ENCODE data around the gene SPACA1. TPM values are rescaled to one million over a fixed set of nuclear protein-coding genes. Genes with fewer than 3 reads are reported as not detected.

Gene SPACA1
- total RNA-seq, 1 experiment from 2014 or later, result not detected

DNA sequence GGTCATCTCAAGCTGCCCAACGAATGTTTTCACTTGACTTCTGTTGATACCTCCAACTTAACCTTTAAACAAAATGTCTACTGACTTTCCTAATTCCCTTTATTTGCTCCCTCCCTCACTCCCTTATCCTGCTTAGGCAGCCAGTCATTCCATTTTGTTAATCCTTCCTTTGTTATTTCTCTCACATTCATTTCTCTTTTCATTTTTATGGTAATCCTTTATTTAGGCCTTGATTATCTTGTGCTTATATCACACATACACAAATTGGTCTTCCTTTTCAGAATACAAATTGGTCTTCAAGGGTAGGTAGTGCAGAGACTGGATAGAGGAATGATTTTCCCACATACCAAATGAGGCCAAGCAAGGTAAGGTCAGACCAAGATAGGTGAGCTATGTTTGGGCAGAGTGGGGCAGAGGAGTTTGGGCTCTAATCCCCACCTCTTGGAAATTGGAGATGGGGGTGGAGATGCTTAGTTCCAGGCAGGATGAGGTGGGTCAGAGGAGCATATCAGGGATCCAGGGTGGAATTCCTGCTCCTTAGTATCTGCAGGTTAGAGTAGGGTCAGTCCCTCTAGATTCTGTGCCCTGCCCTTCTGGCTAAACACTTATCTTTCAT, 2.0 kb upstream of the SPACA1 start:
- intact Hi-C loops (cut with micrococcal nuclease; ENCODE audit: unreplicated experiment) (no loop called here), in situ Hi-C loops (cut with HindIII; ENCODE audit: low pct_unique_long_range_greater_than_20kb, low sequenced_read_pairs) (no loop called here)
- Histone ChIP-seq H3K9me3 (ENCODE audit: control insufficient read depth, insufficient read depth, low read depth, low read length) (no peaks in the 10 kb centered on the region), H3K4me3 (ENCODE audit: low read depth in 2 of 2, low read length in 2 of 2) (no peak overlapping the region), H3K27me3 (ENCODE audit: control insufficient read depth, insufficient read depth, low read length) (no peaks in the 10 kb centered on the region), H3K27ac (ENCODE audit: low read length) (no peak overlapping the region), H3K36me3 (ENCODE audit: control insufficient read depth, insufficient read depth, low read length) (no peaks in the 10 kb centered on the region), H3K4me1 (ENCODE audit: control insufficient read depth, insufficient read depth, low read length) (no peaks in the 10 kb centered on the region)
- ATAC-seq (no peak), DNase-seq (ENCODE audit: low read depth, low spot score) (no peak)
- BruUV-seq (replicated peaks), result no TSS peak
- ChIA-PET CTCF (no interaction called here), POLR2A (no interaction called here)
- TF ChIP-seq, protein P1, sequence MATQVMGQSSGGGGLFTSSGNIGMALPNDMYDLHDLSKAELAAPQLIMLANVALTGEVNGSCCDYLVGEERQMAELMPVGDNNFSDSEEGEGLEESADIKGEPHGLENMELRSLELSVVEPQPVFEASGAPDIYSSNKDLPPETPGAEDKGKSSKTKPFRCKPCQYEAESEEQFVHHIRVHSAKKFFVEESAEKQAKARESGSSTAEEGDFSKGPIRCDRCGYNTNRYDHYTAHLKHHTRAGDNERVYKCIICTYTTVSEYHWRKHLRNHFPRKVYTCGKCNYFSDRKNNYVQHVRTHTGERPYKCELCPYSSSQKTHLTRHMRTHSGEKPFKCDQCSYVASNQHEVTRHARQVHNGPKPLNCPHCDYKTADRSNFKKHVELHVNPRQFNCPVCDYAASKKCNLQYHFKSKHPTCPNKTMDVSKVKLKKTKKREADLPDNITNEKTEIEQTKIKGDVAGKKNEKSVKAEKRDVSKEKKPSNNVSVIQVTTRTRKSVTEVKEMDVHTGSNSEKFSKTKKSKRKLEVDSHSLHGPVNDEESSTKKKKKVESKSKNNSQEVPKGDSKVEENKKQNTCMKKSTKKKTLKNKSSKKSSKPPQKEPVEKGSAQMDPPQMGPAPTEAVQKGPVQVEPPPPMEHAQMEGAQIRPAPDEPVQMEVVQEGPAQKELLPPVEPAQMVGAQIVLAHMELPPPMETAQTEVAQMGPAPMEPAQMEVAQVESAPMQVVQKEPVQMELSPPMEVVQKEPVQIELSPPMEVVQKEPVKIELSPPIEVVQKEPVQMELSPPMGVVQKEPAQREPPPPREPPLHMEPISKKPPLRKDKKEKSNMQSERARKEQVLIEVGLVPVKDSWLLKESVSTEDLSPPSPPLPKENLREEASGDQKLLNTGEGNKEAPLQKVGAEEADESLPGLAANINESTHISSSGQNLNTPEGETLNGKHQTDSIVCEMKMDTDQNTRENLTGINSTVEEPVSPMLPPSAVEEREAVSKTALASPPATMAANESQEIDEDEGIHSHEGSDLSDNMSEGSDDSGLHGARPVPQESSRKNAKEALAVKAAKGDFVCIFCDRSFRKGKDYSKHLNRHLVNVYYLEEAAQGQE (IDR thresholded peaks at IDR 0.05; ENCODE audit: insufficient read depth in 1 of 2, low read depth in 2 of 2, low read length in 1 of 2), result no peak
- TF ChIP-seq POLR2AphosphoS5 (IDR thresholded peaks at IDR 0.05; ENCODE audit: low read depth, low read length) (no peak), TCF7L2 (IDR thresholded peaks at IDR 0.05; ENCODE audit: low read depth, low read length) (no peak), SIN3A (IDR thresholded peaks at IDR 0.05; ENCODE audit: borderline replicate concordance, insufficient read depth, low read depth, low read length) (no peak)
- TF ChIP-seq, protein P2, sequence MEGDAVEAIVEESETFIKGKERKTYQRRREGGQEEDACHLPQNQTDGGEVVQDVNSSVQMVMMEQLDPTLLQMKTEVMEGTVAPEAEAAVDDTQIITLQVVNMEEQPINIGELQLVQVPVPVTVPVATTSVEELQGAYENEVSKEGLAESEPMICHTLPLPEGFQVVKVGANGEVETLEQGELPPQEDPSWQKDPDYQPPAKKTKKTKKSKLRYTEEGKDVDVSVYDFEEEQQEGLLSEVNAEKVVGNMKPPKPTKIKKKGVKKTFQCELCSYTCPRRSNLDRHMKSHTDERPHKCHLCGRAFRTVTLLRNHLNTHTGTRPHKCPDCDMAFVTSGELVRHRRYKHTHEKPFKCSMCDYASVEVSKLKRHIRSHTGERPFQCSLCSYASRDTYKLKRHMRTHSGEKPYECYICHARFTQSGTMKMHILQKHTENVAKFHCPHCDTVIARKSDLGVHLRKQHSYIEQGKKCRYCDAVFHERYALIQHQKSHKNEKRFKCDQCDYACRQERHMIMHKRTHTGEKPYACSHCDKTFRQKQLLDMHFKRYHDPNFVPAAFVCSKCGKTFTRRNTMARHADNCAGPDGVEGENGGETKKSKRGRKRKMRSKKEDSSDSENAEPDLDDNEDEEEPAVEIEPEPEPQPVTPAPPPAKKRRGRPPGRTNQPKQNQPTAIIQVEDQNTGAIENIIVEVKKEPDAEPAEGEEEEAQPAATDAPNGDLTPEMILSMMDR (IDR thresholded peaks at IDR 0.05), result no peak

DNA sequence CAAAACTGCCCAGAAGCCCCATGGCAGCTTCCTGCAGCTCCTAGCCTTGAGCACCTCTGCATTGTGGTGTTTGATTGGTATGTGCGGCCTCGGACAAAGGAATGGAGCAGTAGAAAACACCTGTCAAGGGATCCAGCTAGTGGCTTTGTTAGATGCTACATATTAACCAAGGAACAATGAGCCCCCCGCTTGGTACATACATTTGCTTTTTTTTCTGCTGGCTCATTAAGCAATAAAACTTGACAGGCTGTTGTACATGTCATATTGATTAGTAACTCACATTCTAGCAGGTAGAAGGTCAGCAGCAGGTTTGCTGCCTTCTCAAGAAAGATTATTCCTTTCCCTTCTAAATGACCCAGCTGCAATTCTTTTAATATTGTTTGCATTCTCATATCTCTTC, 937 bp downstream of the SPACA1 start:
- ChIA-PET CTCF (no interaction called here), POLR2A (no interaction called here)
- BruUV-seq (replicated peaks), result no TSS peak
- ATAC-seq (no peak), DNase-seq (ENCODE audit: low read depth, low spot score) (no peak)
- Histone ChIP-seq H3K27ac (ENCODE audit: low read length) (no peak overlapping the region), H3K9me3 (ENCODE audit: control insufficient read depth, insufficient read depth, low read depth, low read length) (no peaks in the 10 kb centered on the region), H3K36me3 (ENCODE audit: control insufficient read depth, insufficient read depth, low read length) (no peaks in the 10 kb centered on the region), H3K27me3 (ENCODE audit: control insufficient read depth, insufficient read depth, low read length) (no peaks in the 10 kb centered on the region), H3K4me1 (ENCODE audit: control insufficient read depth, insufficient read depth, low read length) (no peaks in the 10 kb centered on the region), H3K4me3 (ENCODE audit: low read depth in 2 of 2, low read length in 2 of 2) (no peak overlapping the region)
- intact Hi-C loops (cut with micrococcal nuclease; ENCODE audit: unreplicated experiment) (no loop called here), in situ Hi-C loops (cut with HindIII; ENCODE audit: low pct_unique_long_range_greater_than_20kb, low sequenced_read_pairs) (no loop called here)
- TF ChIP-seq, protein P1 (IDR thresholded peaks at IDR 0.05; ENCODE audit: insufficient read depth in 1 of 2, low read depth in 2 of 2, low read length in 1 of 2), result no peak
- TF ChIP-seq TCF7L2 (IDR thresholded peaks at IDR 0.05; ENCODE audit: low read depth, low read length), result no peak
- no peak for TF ChIP-seq SIN3A (IDR thresholded peaks at IDR 0.05; ENCODE audit: borderline replicate concordance, insufficient read depth, low read depth, low read length)
- TF ChIP-seq, protein P2 (IDR thresholded peaks at IDR 0.05), result no peak
- no peak for TF ChIP-seq POLR2AphosphoS5 (IDR thresholded peaks at IDR 0.05; ENCODE audit: low read depth, low read length)
